ENCODE measurements around the gene PRELID2.

- TF ChIP-seq POLR2AphosphoS5 (IDR thresholded peaks at IDR 0.05) (no peak), EP300 (IDR thresholded peaks at IDR 0.05; ENCODE audit: low read depth) (no peak)
- TF ChIP-seq, protein P1, sequence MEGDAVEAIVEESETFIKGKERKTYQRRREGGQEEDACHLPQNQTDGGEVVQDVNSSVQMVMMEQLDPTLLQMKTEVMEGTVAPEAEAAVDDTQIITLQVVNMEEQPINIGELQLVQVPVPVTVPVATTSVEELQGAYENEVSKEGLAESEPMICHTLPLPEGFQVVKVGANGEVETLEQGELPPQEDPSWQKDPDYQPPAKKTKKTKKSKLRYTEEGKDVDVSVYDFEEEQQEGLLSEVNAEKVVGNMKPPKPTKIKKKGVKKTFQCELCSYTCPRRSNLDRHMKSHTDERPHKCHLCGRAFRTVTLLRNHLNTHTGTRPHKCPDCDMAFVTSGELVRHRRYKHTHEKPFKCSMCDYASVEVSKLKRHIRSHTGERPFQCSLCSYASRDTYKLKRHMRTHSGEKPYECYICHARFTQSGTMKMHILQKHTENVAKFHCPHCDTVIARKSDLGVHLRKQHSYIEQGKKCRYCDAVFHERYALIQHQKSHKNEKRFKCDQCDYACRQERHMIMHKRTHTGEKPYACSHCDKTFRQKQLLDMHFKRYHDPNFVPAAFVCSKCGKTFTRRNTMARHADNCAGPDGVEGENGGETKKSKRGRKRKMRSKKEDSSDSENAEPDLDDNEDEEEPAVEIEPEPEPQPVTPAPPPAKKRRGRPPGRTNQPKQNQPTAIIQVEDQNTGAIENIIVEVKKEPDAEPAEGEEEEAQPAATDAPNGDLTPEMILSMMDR (IDR thresholded peaks at IDR 0.05) = no peak
Observed at GRCh38 chr5:145872486-145872885, 37.3 kb upstream of the PRELID2 start.

All from transverse colon (tissue), 4 donors.